NCI-H187 (cell line): ENCODE measurements around the gene ANKRD33B.
"Not testable (repeated sequence)": the region's sequence is repeated elsewhere in the genome, so short reads cannot be mapped to it uniquely, and the experiment has no call there.

Experiments used
- DNase-seq, 2 experiments: peaks; one replicate each; lab custom pipeline; 2025; lab: John Stamatoyannopoulos, UW

Gene ANKRD33B

GRCh38 chr5:10621832-10622231 lies 58.0 kb downstream of the ANKRD33B start:
- DNase-seq, result no peak

GRCh38 chr5:10622810-10623209 lies 58.9 kb downstream of the ANKRD33B start:
- no peak for DNase-seq

GRCh38 chr5:10623305-10623910 lies 59.5 kb downstream of the ANKRD33B start:
- DNase-seq, result no peak

- no peak for DNase-seq
Measured at GRCh38 chr5:10624206-10624605, 60.3 kb downstream of the ANKRD33B start.

GRCh38 chr5:10624679-10625078 lies 60.8 kb downstream of the ANKRD33B start:
- DNase-seq, result no peak

- DNase-seq, result no peak
Measured at GRCh38 chr5:10625700-10626472, 62.0 kb downstream of the ANKRD33B start.

- no peak for DNase-seq
Measured at GRCh38 chr5:10626473-10627013, 62.7 kb downstream of the ANKRD33B start.

- DNase-seq, result no peak
Measured at GRCh38 chr5:10627160-10627701, 63.4 kb downstream of the ANKRD33B start.

GRCh38 chr5:10628601-10629000 lies 64.7 kb downstream of the ANKRD33B start:
- no peak for DNase-seq

GRCh38 chr5:10629682-10630081 lies 65.8 kb downstream of the ANKRD33B start:
- no peak for DNase-seq

- no peak for DNase-seq
Measured at GRCh38 chr5:10630126-10630525, 66.3 kb downstream of the ANKRD33B start.

GRCh38 chr5:10630744-10631143 lies 66.9 kb downstream of the ANKRD33B start:
- DNase-seq, result not testable (repeated sequence)

- DNase-seq, result no peak
Measured at GRCh38 chr5:10631316-10631996, 67.6 kb downstream of the ANKRD33B start.

- no peak for DNase-seq
Measured at GRCh38 chr5:10632110-10632761, 68.4 kb downstream of the ANKRD33B start.

- DNase-seq, result no peak
Measured at GRCh38 chr5:10633271-10634049, 69.6 kb downstream of the ANKRD33B start.

- no peak for DNase-seq
Measured at GRCh38 chr5:10634050-10634449, 70.2 kb downstream of the ANKRD33B start.

- no peak for DNase-seq
Measured at GRCh38 chr5:10634562-10634961, 70.7 kb downstream of the ANKRD33B start.

- no peak for DNase-seq
Measured at GRCh38 chr5:10635257-10635866, 71.5 kb downstream of the ANKRD33B start.

- no peak for DNase-seq
Measured at GRCh38 chr5:10635867-10636350, 72.0 kb downstream of the ANKRD33B start.

GRCh38 chr5:10636363-10637142 lies 72.7 kb downstream of the ANKRD33B start:
- DNase-seq, result no peak
